Activated CD4-positive, alpha-beta T cell treated with anti-CD3 and anti-CD28 coated beads, Interleukin-2, amount 50 U/mL, for 1 hour (primary cell): Measurements from ENCODE around the gene RNU2-63P.
"Not testable (repeated sequence)": the region's sequence is repeated elsewhere in the genome, so short reads cannot be mapped to it uniquely, and the experiment has no call there.

ENCODE experiments used
- DNase-seq: peaks from one replicate; pipeline ENCODE4 v3.0.0-alpha.2; 2020

RNU2-63P gene

GRCh38 chr2:88027697-88028389, 11.5 kb upstream of the RNU2-63P start:
- no peak for DNase-seq

- no peak for DNase-seq
Measured at GRCh38 chr2:88024509-88024908, 8.2 kb upstream of the RNU2-63P start.

- no peak for DNase-seq
Measured at GRCh38 chr2:88022669-88022921, 6.2 kb upstream of the RNU2-63P start.

- no peak for DNase-seq
Measured at GRCh38 chr2:88019985-88020384, 3.6 kb upstream of the RNU2-63P start.

- DNase-seq: no peak
Measured at GRCh38 chr2:88018909-88019308, 2.6 kb upstream of the RNU2-63P start.

GRCh38 chr2:88018077-88018805, 1.9 kb upstream of the RNU2-63P start:
- DNase-seq: not testable (repeated sequence)

- DNase-seq: not testable (repeated sequence)
Measured at GRCh38 chr2:88017780-88018038, 1.4 kb upstream of the RNU2-63P start.

GRCh38 chr2:88016960-88017779, 823 bp upstream of the RNU2-63P start:
- DNase-seq: no peak

GRCh38 chr2:88011011-88011410, 5.3 kb downstream of the RNU2-63P start:
- DNase-seq: no peak

GRCh38 chr2:88010136-88010535, 6.2 kb downstream of the RNU2-63P start:
- DNase-seq: no peak

- DNase-seq: no peak
Measured at GRCh38 chr2:88006912-88007439, 9.4 kb downstream of the RNU2-63P start.

- DNase-seq: no peak
Measured at GRCh38 chr2:88005776-88006175, 10.6 kb downstream of the RNU2-63P start.

- DNase-seq: no peak
Measured at GRCh38 chr2:88003074-88003755, 13.1 kb downstream of the RNU2-63P start.

- DNase-seq: no peak
Measured at GRCh38 chr2:88002359-88002707, 14.0 kb downstream of the RNU2-63P start.

- DNase-seq: not testable (repeated sequence)
Measured at GRCh38 chr2:88000474-88000873, 15.9 kb downstream of the RNU2-63P start.

GRCh38 chr2:87996570-87996969, 19.8 kb downstream of the RNU2-63P start:
- no peak for DNase-seq

- DNase-seq: no peak
Measured at GRCh38 chr2:87995756-87996155, 20.6 kb downstream of the RNU2-63P start.

GRCh38 chr2:87994304-87994850, 22.0 kb downstream of the RNU2-63P start:
- not testable (repeated sequence) for DNase-seq

GRCh38 chr2:87992569-87992968, 23.8 kb downstream of the RNU2-63P start:
- not testable (repeated sequence) for DNase-seq

- DNase-seq: not testable (repeated sequence)
Measured at GRCh38 chr2:87987473-87987872, 28.9 kb downstream of the RNU2-63P start.

- not testable (repeated sequence) for DNase-seq
Measured at GRCh38 chr2:87985902-87986301, 30.4 kb downstream of the RNU2-63P start.

- not testable (repeated sequence) for DNase-seq
Measured at GRCh38 chr2:87981182-87981581, 35.2 kb downstream of the RNU2-63P start.

GRCh38 chr2:87972385-87972784, 44.0 kb downstream of the RNU2-63P start:
- not testable (repeated sequence) for DNase-seq
